Measurements from ENCODE around the gene ADAMTSL5.

ADAMTSL5 gene, protein sequence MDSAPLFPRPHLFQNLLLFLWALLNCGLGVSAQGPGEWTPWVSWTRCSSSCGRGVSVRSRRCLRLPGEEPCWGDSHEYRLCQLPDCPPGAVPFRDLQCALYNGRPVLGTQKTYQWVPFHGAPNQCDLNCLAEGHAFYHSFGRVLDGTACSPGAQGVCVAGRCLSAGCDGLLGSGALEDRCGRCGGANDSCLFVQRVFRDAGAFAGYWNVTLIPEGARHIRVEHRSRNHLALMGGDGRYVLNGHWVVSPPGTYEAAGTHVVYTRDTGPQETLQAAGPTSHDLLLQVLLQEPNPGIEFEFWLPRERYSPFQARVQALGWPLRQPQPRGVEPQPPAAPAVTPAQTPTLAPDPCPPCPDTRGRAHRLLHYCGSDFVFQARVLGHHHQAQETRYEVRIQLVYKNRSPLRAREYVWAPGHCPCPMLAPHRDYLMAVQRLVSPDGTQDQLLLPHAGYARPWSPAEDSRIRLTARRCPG

DNA sequence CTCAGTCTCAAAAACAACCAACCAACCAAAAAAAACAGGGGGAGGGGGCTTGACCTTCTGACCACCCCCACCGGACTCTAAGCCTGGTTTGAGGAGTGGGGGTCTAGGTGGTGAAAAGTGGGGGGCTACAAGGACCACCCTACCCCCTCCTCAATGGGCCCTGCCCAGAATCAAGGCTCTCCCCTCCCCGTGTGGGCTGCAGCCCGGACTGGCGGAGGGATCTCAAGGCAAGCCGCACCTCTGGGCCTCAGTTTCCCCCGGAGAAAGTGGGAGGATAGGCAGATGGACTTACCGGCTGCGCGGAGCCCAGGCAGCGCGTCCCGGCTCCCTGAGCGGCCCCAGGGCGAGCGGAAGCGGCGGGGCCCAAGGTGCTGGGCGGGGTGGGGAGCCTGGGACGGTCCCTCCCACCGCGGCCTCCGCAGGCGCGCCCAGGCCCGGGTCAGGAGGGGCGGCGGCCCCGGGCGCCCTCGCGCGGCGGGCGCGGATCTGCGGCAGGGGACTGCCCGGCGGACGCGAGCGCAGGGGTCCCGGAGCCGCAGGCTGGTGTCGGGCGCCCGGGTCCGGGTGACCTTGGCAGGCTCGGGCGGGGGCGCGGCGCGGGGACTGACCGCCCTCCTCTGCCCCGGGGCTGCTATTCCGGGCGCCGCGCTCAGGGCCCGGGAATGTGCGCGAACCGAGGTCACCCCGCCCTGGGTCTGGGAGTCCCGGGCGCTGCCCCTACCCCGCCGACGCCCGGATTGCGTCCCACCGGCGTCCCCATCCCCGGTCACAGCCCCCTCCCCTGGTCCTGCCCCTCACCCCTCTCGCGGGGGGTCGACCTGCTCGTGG, at the start of gene ADAMTSL5:
Gene ADAMTSL5 (minus strand): TSS at position 349 of the 828 bp plus-strand sequence. CDS start 2,076 bp downstream, outside the sequence.
- Histone ChIP-seq H4K20me1 (ENCODE audit: low read depth, low read length) (no peaks in the 10 kb centered on the region), H3K9me2 (replicated peaks; ENCODE audit: insufficient read depth, low read length) (no peaks in the 10 kb centered on the region), H3K27ac (ENCODE audit: low read depth, low read length) (no peak within 1 kb of the TSS), H3K4me2 (ENCODE audit: low read depth, low read length, poor library complexity, severe bottlenecking) (peak within 1 kb of the TSS; percentile 50), H3K36me3 (ENCODE audit: low read length) (no peaks in the 10 kb centered on the region), H3K79me2 (ENCODE audit: insufficient read depth, low read length) (no peaks in the 10 kb centered on the region), H3F3A (ENCODE audit: insufficient read depth) (no peaks in the 10 kb centered on the region), H2AFZ (ENCODE audit: low read depth, low read length, severe bottlenecking) (no peak within 1 kb of the TSS), H3K4me3 (ENCODE audit: insufficient read depth, low read length, poor library complexity, severe bottlenecking) (peak within 1 kb of the TSS; percentile 47), H3K9ac (ENCODE audit: low read length) (peak within 1 kb of the TSS; percentile 38; the same call in 1 of the 2 replicates), H3K9me3 (ENCODE audit: insufficient read depth, low read length) (no peaks in the 10 kb centered on the region), H3K27me3 (ENCODE audit: low read length) (no peaks in the 10 kb centered on the region)
- no peak for TF ChIP-seq EZH2phosphoT487 (conservative IDR thresholded peaks at IDR 0.05; ENCODE audit: low read length)
- no peak for TF ChIP-seq CTCF (IDR thresholded peaks at IDR 0.05; ENCODE audit: insufficient read depth, low read length, poor library complexity, severe bottlenecking)

GRCh38 chr19:1561236-1561842, 48.5 kb upstream of the ADAMTSL5 start:
- Histone ChIP-seq H3K9me2 (replicated peaks; ENCODE audit: insufficient read depth, low read length) (no peaks in the 10 kb centered on the region), H3F3A (ENCODE audit: insufficient read depth) (no peaks in the 10 kb centered on the region), H3K36me3 (ENCODE audit: low read length) (no peaks in the 10 kb centered on the region), H3K27ac (ENCODE audit: low read depth, low read length) (no peak overlapping the region), H4K20me1 (ENCODE audit: low read depth, low read length) (no peaks in the 10 kb centered on the region), H3K4me3 (ENCODE audit: insufficient read depth, low read length, poor library complexity, severe bottlenecking) (no peak overlapping the region), H3K4me2 (ENCODE audit: low read depth, low read length, poor library complexity, severe bottlenecking) (no peak overlapping the region), H2AFZ (ENCODE audit: low read depth, low read length, severe bottlenecking) (no peak overlapping the region), H3K79me2 (ENCODE audit: insufficient read depth, low read length) (no peaks in the 10 kb centered on the region), H3K9ac (ENCODE audit: low read length) (no peak overlapping the region), H3K27me3 (ENCODE audit: low read length) (no peaks in the 10 kb centered on the region), H3K9me3 (ENCODE audit: insufficient read depth, low read length) (no peaks in the 10 kb centered on the region)
- TF ChIP-seq EZH2phosphoT487 (conservative IDR thresholded peaks at IDR 0.05; ENCODE audit: low read length) (no peak), CTCF (IDR thresholded peaks at IDR 0.05; ENCODE audit: insufficient read depth, low read length, poor library complexity, severe bottlenecking) (no peak)

DNA sequence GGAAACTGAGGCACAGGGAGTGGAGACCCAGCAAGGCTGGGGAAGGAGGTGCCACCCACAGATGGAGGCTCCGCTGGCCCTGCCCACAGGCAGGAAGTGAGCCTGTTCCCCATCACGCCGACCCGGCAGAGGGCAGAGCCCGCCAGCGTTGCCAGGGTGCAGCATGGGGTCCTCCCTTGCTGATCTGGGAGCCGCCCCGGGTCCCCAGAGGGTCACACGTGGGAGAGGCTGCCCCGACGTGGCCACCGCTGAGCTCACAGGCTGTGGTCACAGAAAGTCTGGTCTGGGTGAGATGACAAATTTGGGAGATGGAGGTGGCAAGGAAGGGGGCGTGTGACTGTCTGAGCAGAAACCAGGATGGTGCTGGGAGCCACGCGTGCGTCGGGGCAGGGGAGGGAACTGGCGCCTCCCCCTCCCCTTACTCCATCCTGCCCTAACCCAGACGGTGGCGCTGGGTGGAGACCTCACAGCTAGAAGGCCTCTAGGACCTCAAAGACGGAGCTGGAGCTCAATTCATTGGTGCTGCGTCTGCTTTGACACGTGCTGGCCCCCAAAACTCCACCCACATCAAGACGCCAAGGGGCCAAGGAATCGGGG, 47.6 kb upstream of the ADAMTSL5 start:
- no peak overlapping the region for H3K4me2 ChIP-seq (ENCODE audit: low read depth, low read length, poor library complexity, severe bottlenecking)
- no peaks in the 10 kb centered on the region for H3K9me3 ChIP-seq (ENCODE audit: insufficient read depth, low read length)
- TF ChIP-seq CTCF (IDR thresholded peaks at IDR 0.05; ENCODE audit: insufficient read depth, low read length, poor library complexity, severe bottlenecking): no peak
- no peak for TF ChIP-seq EZH2phosphoT487 (conservative IDR thresholded peaks at IDR 0.05; ENCODE audit: low read length)
- H2AFZ ChIP-seq (ENCODE audit: low read depth, low read length, severe bottlenecking): no peak overlapping the region
- no peak overlapping the region for H3K9ac ChIP-seq (ENCODE audit: low read length)
- H3K4me3 ChIP-seq (ENCODE audit: insufficient read depth, low read length, poor library complexity, severe bottlenecking): no peak overlapping the region
- H3K9me2 ChIP-seq (replicated peaks; ENCODE audit: insufficient read depth, low read length): no peaks in the 10 kb centered on the region
- H4K20me1 ChIP-seq (ENCODE audit: low read depth, low read length): no peaks in the 10 kb centered on the region
- H3K79me2 ChIP-seq (ENCODE audit: insufficient read depth, low read length): no peaks in the 10 kb centered on the region
- no peaks in the 10 kb centered on the region for H3K36me3 ChIP-seq (ENCODE audit: low read length)
- H3K27ac ChIP-seq (ENCODE audit: low read depth, low read length): no peak overlapping the region
- H3K27me3 ChIP-seq (ENCODE audit: low read length): no peaks in the 10 kb centered on the region
- H3F3A ChIP-seq (ENCODE audit: insufficient read depth): no peaks in the 10 kb centered on the region

Measured in SU-DHL-6 (cell line).